B cell (primary cell): ENCODE data around the gene DUSP16. TPM values are rescaled to one million over a fixed set of nuclear protein-coding genes. Genes with fewer than 3 reads are reported as not detected.

Source experiments
- ATAC-seq: fragments of 200-7000 bp; cut with Tn5 transposase; one replicate; pipeline ENCODE4 v1.10.0; 2021; ENCODE audit warnings: low read depth, mild to moderate bottlenecking, moderate number of reproducible peaks, moderate library complexity
- CTCF ChIA-PET: fragments of 350-600 bp; sonication (Branson Sonifier 250); formaldehyde crosslinking; loops from one replicate; lab custom pipeline; 2021; ENCODE audit warnings: antibody characterized with exemption, inconsistent platforms; lab: Charles Lee
- POLR2A ChIA-PET: fragments of 350-600 bp; sonication (Branson Sonifier 250); formaldehyde crosslinking; loops from one replicate; lab custom pipeline; 2021; ENCODE audit warnings: antibody characterized with exemption; lab: Charles Lee
- DNase-seq: peaks from one replicate; pipeline ENCODE4 v3.0.0; 2013
- H2AFZ ChIP-seq: 2 replicates; pipeline ENCODE4 v1.6.1; 2012; ENCODE audit warnings: mild to moderate bottlenecking, low read depth, low read length; ENCODE audit not compliant: insufficient read depth, poor library complexity, severe bottlenecking
- H3K27ac ChIP-seq, 2 donors: 1 replicate in 1 of 2; 2 replicates in 1 of 2; pipeline ENCODE4 v1.5.1; 2012 to 2013; ENCODE audit warnings: low read length in 2 of 2, mild to moderate bottlenecking in 2 of 2, moderate library complexity in 1 of 2
- H3K27me3 ChIP-seq, 4 experiments: fragments of 200-600 bp in 1 of 4; sonication (generic) in 1 of 4; replicated peaks in 1 of 4; 1 replicate in 2 of 4; 2 replicates in 2 of 4; pipeline versions ENCODE4 v1.6.1 to v1.7.0; 2013 to 2016; ENCODE audit warnings: low read length in 3 of 4, mild to moderate bottlenecking in 2 of 4, mixed read lengths in 1 of 4, moderate library complexity in 1 of 4; ENCODE audit not compliant: insufficient read depth in 4 of 4, control insufficient read depth in 3 of 4; ENCODE audit errors: control extremely low read depth in 1 of 4
- H3K36me3 ChIP-seq, 2 experiments: replicated peaks in 1 of 2; 1 replicate in 1 of 2; 2 replicates in 1 of 2; pipeline versions ENCODE4 v1.6.1 to v1.7.1; 2013; ENCODE audit warnings: low read length in 1 of 2; ENCODE audit not compliant: insufficient read depth in 2 of 2, control insufficient read depth in 1 of 2; ENCODE audit errors: control extremely low read depth in 1 of 2, extremely low read depth in 1 of 2
- H3K4me1 ChIP-seq, 2 donors: fragments of 200-600 bp in 1 of 2; sonication (generic) in 1 of 2; 1 replicate in 1 of 2; 2 replicates in 1 of 2; pipeline versions ENCODE4 v1.5.1 to v1.6.1; 2013 to 2017; ENCODE audit warnings: low read length in 2 of 2; ENCODE audit not compliant: control insufficient read depth in 2 of 2, insufficient read depth in 2 of 2
- H3K4me2 ChIP-seq: replicated peaks from 2 replicates; pipeline ENCODE3; 2012; ENCODE audit warnings: mild to moderate bottlenecking, low read depth, low read length; ENCODE audit not compliant: poor library complexity, severe bottlenecking
- H3K4me3 ChIP-seq, 5 experiments: fragments of 200-600 bp in 1 of 5; sonication (generic) in 1 of 5; 1 replicate in 3 of 5; 2 replicates in 2 of 5; pipeline versions ENCODE4 v1.5.1 to v1.7.0; 2011 to 2016; ENCODE audit warnings: low read length in 4 of 5, mild to moderate bottlenecking in 4 of 5, low read depth in 2 of 5, control low read depth in 1 of 5, moderate library complexity in 1 of 5; ENCODE audit not compliant: insufficient read depth in 1 of 5; ENCODE audit errors: control extremely low read depth in 1 of 5, extremely low read depth in 1 of 5
- H3K79me2 ChIP-seq: fragments of 200-600 bp; sonication (generic); one replicate; pipeline ENCODE4 v1.6.0; 2016; ENCODE audit warnings: low read length; ENCODE audit not compliant: control insufficient read depth, insufficient read depth
- H3K9ac ChIP-seq: fragments of 200-600 bp; sonication (generic); 2 replicates; pipeline ENCODE4 v1.6.1; 2017; ENCODE audit warnings: mild to moderate bottlenecking, low read length, moderate library complexity
- H3K9me3 ChIP-seq, 3 donors: one replicate each; pipeline versions ENCODE4 v1.6.1 to v1.7.1; 2013; ENCODE audit warnings: low read length in 2 of 3; ENCODE audit not compliant: control insufficient read depth in 2 of 3, insufficient read depth in 1 of 3; ENCODE audit errors: control extremely low read depth in 1 of 3
- H4K20me1 ChIP-seq: 2 replicates; pipeline ENCODE4 v1.6.0; 2012; ENCODE audit warnings: mild to moderate bottlenecking, low read length; ENCODE audit not compliant: insufficient read depth, control insufficient read depth, poor library complexity, severe bottlenecking
- H3K27ac Mint-ChIP-seq: one replicate; pipeline ENCODE4 v1.8.0; 2021; ENCODE audit warnings: mixed read lengths
- H3K27me3 Mint-ChIP-seq: one replicate; pipeline ENCODE4 v1.8.0; 2021; ENCODE audit warnings: mixed read lengths
- H3K4me1 Mint-ChIP-seq: one replicate; pipeline ENCODE4 v1.8.0; 2021; ENCODE audit warnings: mixed read lengths
- H3K4me3 Mint-ChIP-seq: one replicate; pipeline ENCODE4 v1.8.0; 2021; ENCODE audit warnings: mixed read lengths
- H3K9me3 Mint-ChIP-seq: one replicate; pipeline ENCODE4 v1.8.0; 2022; ENCODE audit warnings: mixed read lengths; ENCODE audit not compliant: insufficient read depth
- CTCF ChIP-seq: fragments of 200-600 bp; IDR thresholded peaks from one replicate; pipeline ENCODE4 v1.8.0; 2022; ENCODE audit warnings: antibody characterized with exemption, mild to moderate bottlenecking
- EZH2 ChIP-seq: IDR thresholded peaks from 2 replicates; pipeline ENCODE4 v1.6.1; 2012; ENCODE audit warnings: borderline replicate concordance, low read depth, mild to moderate bottlenecking, moderate library complexity, low read length; ENCODE audit not compliant: insufficient read depth, poor library complexity, severe bottlenecking
- WGBS: methylation state at CpG from one replicate; pipeline ENCODE4 v1.1.5; 2013; ENCODE audit warnings: missing lambda C conversion rate; ENCODE audit not compliant: insufficient coverage; 5-methylcytosine and 5-hydroxymethylcytosine counted together
- intact Hi-C: fragments of 100-400 bp; cut with micrococcal nuclease; formaldehyde crosslinking; loops from one replicate; pipeline ENCODE4 v1.10.0; 2022
- polyA plus RNA-seq: library from polyadenylated mRNA; depleted of rRNA; stranded (reverse); fragments of >200 nt; gene quantifications from 2 replicates; pipeline ENCODE4 v1.2.3, GENCODE V29; 2012
- total RNA-seq, 2 donors: library from RNA; stranded (reverse); fragments of 120-200 nt in 1 of 2; gene quantifications; 1 replicate in 1 of 2; 2 replicates in 1 of 2; pipeline versions ENCODE4 v1.2.3 to v1.2.4, GENCODE V29; 2013 to 2022

DUSP16 gene
- total and polyA plus RNA-seq, 2 donors (not counting 1 experiment from before 2014, with no cell fraction given) = 0.37 to 5.6 TPM

- no peaks in the 10 kb centered on the region for H3K4me1 ChIP-seq
- no CpG with 5 or more reads among the region's 2 CpGs for WGBS
- no peak overlapping the region for H3K27ac ChIP-seq
- H3K27ac Mint-ChIP-seq = no peak overlapping the region
- H3K9me3 Mint-ChIP-seq = no peaks in the 10 kb centered on the region
- TF ChIP-seq EZH2 = no peak
- TF ChIP-seq CTCF = no peak
- ATAC-seq (no peak), DNase-seq (no peak)
- H3K36me3 ChIP-seq = no peaks in the 10 kb centered on the region
- POLR2A ChIA-PET = no interaction called here
- H3K27me3 ChIP-seq = no peaks in the 10 kb centered on the region
- CTCF ChIA-PET = no interaction called here
- H3K4me1 Mint-ChIP-seq = peaks cover 2% of the 10 kb centered on the region
- no peaks in the 10 kb centered on the region for H3K79me2 ChIP-seq
- no peak overlapping the region for H3K9ac ChIP-seq
- no peak overlapping the region for H3K4me3 Mint-ChIP-seq
- no peak overlapping the region for H3K4me2 ChIP-seq
- intact Hi-C loops = no loop called here
- H3K9me3 ChIP-seq = no peaks in the 10 kb centered on the region
- no peaks in the 10 kb centered on the region for H3K27me3 Mint-ChIP-seq
- no peak overlapping the region for H2AFZ ChIP-seq
- no peaks in the 10 kb centered on the region for H4K20me1 ChIP-seq
- H3K4me3 ChIP-seq = no peak overlapping the region
These were observed 32.8 kb downstream of the DUSP16 start for GRCh38 chr12:12529783-12530421.

DNA sequence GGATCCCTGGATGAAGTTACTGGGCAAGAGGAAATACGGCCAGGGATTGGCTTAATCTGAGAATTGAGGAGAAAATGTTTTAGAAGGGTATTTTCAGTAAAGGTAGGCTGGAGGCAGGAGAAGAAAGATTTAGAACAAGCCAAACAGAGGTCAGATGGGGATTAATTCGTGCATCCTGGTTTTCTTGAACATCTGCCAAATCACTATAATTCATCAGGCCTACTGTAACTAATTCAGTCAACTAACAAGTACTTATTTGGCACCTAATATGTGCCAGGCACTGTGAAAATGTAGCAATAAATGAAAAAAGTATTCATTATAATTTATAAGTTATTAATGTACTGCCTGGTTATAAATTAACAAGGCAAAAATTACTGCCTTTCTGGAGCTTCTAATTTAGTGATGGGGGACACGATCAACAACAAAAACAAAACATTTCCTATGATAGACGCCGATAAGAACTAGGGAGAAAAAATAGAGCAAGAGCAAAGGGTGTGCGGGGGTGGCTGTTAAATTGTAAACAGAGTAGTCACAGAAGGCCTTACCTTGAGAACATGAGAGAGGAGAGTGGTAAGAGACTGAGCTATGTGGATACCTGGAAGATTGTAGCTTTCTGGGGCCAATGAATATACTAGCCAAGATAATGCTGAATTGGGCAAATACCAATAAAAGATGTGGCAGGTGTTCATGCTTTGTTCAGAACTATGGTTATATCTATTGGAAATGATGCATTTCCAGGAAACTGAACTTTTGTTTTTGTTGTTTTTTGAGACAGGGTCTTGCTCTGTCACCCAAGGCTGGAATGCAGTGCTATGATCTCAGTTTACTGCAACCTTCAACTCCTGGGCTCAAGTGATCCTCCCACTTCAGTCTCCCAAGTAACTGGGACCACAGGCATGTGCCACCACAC, 34.0 kb downstream of the DUSP16 start:
- H3K4me3 ChIP-seq = no peak overlapping the region
- Mint-ChIP-seq H3K27ac (no peak overlapping the region), H3K4me3 (no peak overlapping the region), H3K4me1 (peaks cover 2% of the 10 kb centered on the region), H3K27me3 (peaks cover 3% of the 10 kb centered on the region), H3K9me3 (no peaks in the 10 kb centered on the region)
- POLR2A ChIA-PET = no interaction called here
- H2AFZ ChIP-seq = no peak overlapping the region
- no peak for DNase-seq
- no peaks in the 10 kb centered on the region for H4K20me1 ChIP-seq
- intact Hi-C loops = no loop called here
- WGBS = 100% methylated on average over 4 of the region's 6 CpGs
- H3K9ac ChIP-seq = no peak overlapping the region
- no peaks in the 10 kb centered on the region for H3K4me1 ChIP-seq
- H3K9me3 ChIP-seq = no peaks in the 10 kb centered on the region
- no peak overlapping the region for H3K4me2 ChIP-seq
- no peak overlapping the region for H3K27ac ChIP-seq
- H3K36me3 ChIP-seq = no peaks in the 10 kb centered on the region
- CTCF ChIA-PET = no interaction called here
- no peaks in the 10 kb centered on the region for H3K27me3 ChIP-seq
- TF ChIP-seq EZH2 (no peak), CTCF (no peak)
- ATAC-seq = no peak
- H3K79me2 ChIP-seq = no peaks in the 10 kb centered on the region
